Neuronal stem cell (in vitro differentiated cells): ENCODE results near the gene RSPO4.

Experiments used
- DNase-seq: peaks from one replicate; pipeline ENCODE4 v3.0.0-alpha.2; 2013; ENCODE audit warnings: low spot score
- H2AFZ ChIP-seq: one replicate; pipeline ENCODE4 v1.6.1; 2013; ENCODE audit warnings: mild to moderate bottlenecking, low read length, inconsistent platforms
- H2AK5ac ChIP-seq: 2 replicates; pipeline ENCODE4 v1.6.1; 2013; ENCODE audit warnings: low read depth, mild to moderate bottlenecking, inconsistent platforms, low read length, moderate library complexity, mixed read lengths
- H2BK120ac ChIP-seq: 2 replicates; pipeline ENCODE4 v1.6.1; 2013; ENCODE audit warnings: low read depth, mild to moderate bottlenecking, inconsistent platforms, low read length, moderate library complexity, mixed read lengths
- H2BK12ac ChIP-seq: one replicate; pipeline ENCODE4 v1.6.1; 2013; ENCODE audit warnings: low read length, inconsistent platforms
- H2BK15ac ChIP-seq: 2 replicates; pipeline ENCODE4 v1.6.1; 2013; ENCODE audit warnings: mild to moderate bottlenecking, low read length, inconsistent platforms, mixed read lengths
- H2BK5ac ChIP-seq: one replicate; pipeline ENCODE4 v1.6.1; 2013; ENCODE audit warnings: inconsistent platforms, mild to moderate bottlenecking, low read length, moderate library complexity
- H3K14ac ChIP-seq: one replicate; pipeline ENCODE4 v1.6.1; 2013; ENCODE audit warnings: low read length, inconsistent platforms
- H3K18ac ChIP-seq: 2 replicates; pipeline ENCODE4 v1.6.1; 2013; ENCODE audit warnings: low read length, inconsistent platforms
- H3K23ac ChIP-seq: 2 replicates; pipeline ENCODE4 v1.6.1; 2013; ENCODE audit warnings: low read depth, mild to moderate bottlenecking, mixed read lengths, low read length, inconsistent platforms; ENCODE audit not compliant: poor library complexity
- H3K27ac ChIP-seq: replicated peaks from 3 replicates; pipeline ENCODE4 v1.5.1; 2013; ENCODE audit warnings: low read length, inconsistent platforms
- H3K27me3 ChIP-seq, 3 experiments: 2 replicates each; pipeline ENCODE4 v1.6.1; 2013; ENCODE audit warnings: low read length in 3 of 3, mild to moderate bottlenecking in 2 of 3, inconsistent platforms in 1 of 3, low read depth in 1 of 3, mixed read lengths in 1 of 3, moderate library complexity in 1 of 3; ENCODE audit not compliant: control insufficient read depth in 3 of 3, insufficient read depth in 3 of 3
- H3K36me3 ChIP-seq, 2 donors: replicated peaks in 1 of 2; 2 replicates each; pipeline ENCODE4 v1.6.1; 2013; ENCODE audit warnings: low read length in 2 of 2; ENCODE audit not compliant: control insufficient read depth in 2 of 2, insufficient read depth in 2 of 2
- H3K4ac ChIP-seq: 2 replicates; pipeline ENCODE4 v1.6.1; 2013; ENCODE audit warnings: inconsistent platforms, mild to moderate bottlenecking, low read length, moderate library complexity
- H3K4me1 ChIP-seq, 2 donors: 1 replicate in 1 of 2; 2 replicates in 1 of 2; pipeline ENCODE4 v1.6.1; 2013; ENCODE audit warnings: low read length in 2 of 2, low read depth in 1 of 2; ENCODE audit not compliant: control insufficient read depth in 2 of 2, insufficient read depth in 1 of 2
- H3K4me2 ChIP-seq: one replicate; pipeline ENCODE4 v1.6.1; 2013; ENCODE audit warnings: mild to moderate bottlenecking, low read length, inconsistent platforms; ENCODE audit not compliant: insufficient read depth, poor library complexity, severe bottlenecking
- H3K4me3 ChIP-seq, 2 donors: 2 replicates each; pipeline ENCODE4 v1.5.1; 2013; ENCODE audit warnings: low read length in 2 of 2, mild to moderate bottlenecking in 2 of 2, inconsistent platforms in 1 of 2, moderate library complexity in 1 of 2
- H3K79me1 ChIP-seq: one replicate; pipeline ENCODE4 v1.6.1; 2013; ENCODE audit warnings: low read depth, mild to moderate bottlenecking, inconsistent platforms, low read length, moderate library complexity
- H3K9ac ChIP-seq: one replicate; pipeline ENCODE4 v1.6.1; 2013; ENCODE audit warnings: mild to moderate bottlenecking, low read depth, low read length, inconsistent platforms; ENCODE audit not compliant: poor library complexity
- H3K9me3 ChIP-seq, 2 donors: replicated peaks in 1 of 2; 2 replicates each; pipeline versions ENCODE3 to v1.6.1; 2013; ENCODE audit warnings: low read length in 2 of 2, mild to moderate bottlenecking in 2 of 2, inconsistent platforms in 1 of 2, low read depth in 1 of 2, mixed read lengths in 1 of 2, moderate library complexity in 1 of 2; ENCODE audit not compliant: control insufficient read depth in 2 of 2, insufficient read depth in 1 of 2
- H4K8ac ChIP-seq: one replicate; pipeline ENCODE4 v1.6.1; 2013; ENCODE audit warnings: low read depth, mild to moderate bottlenecking, inconsistent platforms, low read length, moderate library complexity
- H4K91ac ChIP-seq: one replicate; pipeline ENCODE4 v1.6.1; 2013; ENCODE audit warnings: low read length, low read depth, mild to moderate bottlenecking, inconsistent platforms; ENCODE audit not compliant: poor library complexity
- WGBS, 2 donors: extraction: QIAGEN DNeasy Blood & Tissue Kit; methylation state at CpG; one replicate each; pipeline ENCODE4 v1.1.7; 2013; ENCODE audit warnings: missing lambda C conversion rate in 2 of 2, mixed read lengths in 1 of 2; ENCODE audit not compliant: insufficient read length in 2 of 2, insufficient replicate concordance in 1 of 2; ENCODE audit errors: extremely low coverage in 2 of 2; 5-methylcytosine and 5-hydroxymethylcytosine counted together

The RSPO4 gene

GRCh38 chr20:977021-977420 lies 25.1 kb downstream of the RSPO4 start:
- no peak overlapping the region for H3K23ac ChIP-seq
- no peak overlapping the region for H2BK5ac ChIP-seq
- H3K4me1 ChIP-seq = no peaks in the 10 kb centered on the region
- H3K79me1 ChIP-seq = no peaks in the 10 kb centered on the region
- H2BK15ac ChIP-seq = no peak overlapping the region
- no peak overlapping the region for H2AK5ac ChIP-seq
- no peaks in the 10 kb centered on the region for H3K9me3 ChIP-seq
- no peak overlapping the region for H2BK12ac ChIP-seq
- H2BK120ac ChIP-seq = no peak overlapping the region
- no peak overlapping the region for H3K18ac ChIP-seq
- H3K14ac ChIP-seq = no peak overlapping the region
- no peak overlapping the region for H2AFZ ChIP-seq
- H3K4me3 ChIP-seq = no peak overlapping the region
- H4K8ac ChIP-seq = no peak overlapping the region
- no CpG with 5 or more reads among the region's 1 CpG for WGBS, 2 donors
- no peak overlapping the region for H3K4me2 ChIP-seq
- H3K36me3 ChIP-seq = no peaks in the 10 kb centered on the region
- no peak for DNase-seq
- H3K4ac ChIP-seq = no peak overlapping the region
- H4K91ac ChIP-seq = no peak overlapping the region
- no peak overlapping the region for H3K9ac ChIP-seq
- H3K27ac ChIP-seq = no peak overlapping the region
- H3K27me3 ChIP-seq = peaks cover 0 to 21% (median 2%) of the 10 kb centered on the region in 3 experiments

- no peak for DNase-seq
- Histone ChIP-seq H3K14ac (no peak overlapping the region), H3K79me1 (no peaks in the 10 kb centered on the region), H3K4ac (no peak overlapping the region), H3K9ac (no peak overlapping the region), H3K27me3 (peaks cover 0 to 19% (median 2%) of the 10 kb centered on the region in 3 experiments), H3K4me3 (no peak overlapping the region), H2BK12ac (no peak overlapping the region), H2AK5ac (no peak overlapping the region), H2BK5ac (no peak overlapping the region), H3K18ac (no peak overlapping the region), H2AFZ (no peak overlapping the region), H4K91ac (no peak overlapping the region), H3K9me3 (no peaks in the 10 kb centered on the region), H3K4me2 (no peak overlapping the region), H2BK120ac (no peak overlapping the region), H3K27ac (no peak overlapping the region), H3K23ac (no peak overlapping the region), H3K36me3 (no peaks in the 10 kb centered on the region), H4K8ac (no peak overlapping the region), H2BK15ac (no peak overlapping the region), H3K4me1 (no peaks in the 10 kb centered on the region)
- no CpG with 5 or more reads among the region's 2 CpGs for WGBS, 2 donors
These were observed 26.1 kb downstream of the RSPO4 start for GRCh38 chr20:976033-976432.

GRCh38 chr20:973785-974194 lies 28.3 kb downstream of the RSPO4 start:
- H3K79me1 ChIP-seq = no peaks in the 10 kb centered on the region
- H3K4ac ChIP-seq = no peak overlapping the region
- no peak overlapping the region for H3K27ac ChIP-seq
- no peaks in the 10 kb centered on the region for H3K4me1 ChIP-seq
- no peak overlapping the region for H3K4me2 ChIP-seq
- H3K4me3 ChIP-seq = no peak overlapping the region
- H3K9ac ChIP-seq = no peak overlapping the region
- no peak overlapping the region for H2BK15ac ChIP-seq
- H2AFZ ChIP-seq = peak overlapping the region; percentile 81
- H2AK5ac ChIP-seq = no peak overlapping the region
- WGBS, 2 donors = no CpG with 5 or more reads among the region's 6 CpGs
- H4K91ac ChIP-seq = no peak overlapping the region
- no peak overlapping the region for H4K8ac ChIP-seq
- no peaks in the 10 kb centered on the region for H3K36me3 ChIP-seq
- no peak overlapping the region for H3K23ac ChIP-seq
- no peak overlapping the region for H3K18ac ChIP-seq
- no peak overlapping the region for H2BK12ac ChIP-seq
- no peak for DNase-seq
- no peak overlapping the region for H3K14ac ChIP-seq
- no peak overlapping the region for H2BK120ac ChIP-seq
- peaks cover 0 to 15% (median 2%) of the 10 kb centered on the region in 3 experiments for H3K27me3 ChIP-seq
- no peaks in the 10 kb centered on the region for H3K9me3 ChIP-seq
- no peak overlapping the region for H2BK5ac ChIP-seq

- DNase-seq = no peak
- Histone ChIP-seq H2BK15ac (no peak overlapping the region), H3K23ac (no peak overlapping the region), H3K27me3 (peaks cover 0 to 14% (median 2%) of the 10 kb centered on the region in 3 experiments), H2BK5ac (no peak overlapping the region), H3K18ac (no peak overlapping the region), H3K36me3 (no peaks in the 10 kb centered on the region), H3K4me3 (no peak overlapping the region), H2BK120ac (no peak overlapping the region), H3K79me1 (no peaks in the 10 kb centered on the region), H3K4me1 (no peaks in the 10 kb centered on the region), H3K4ac (no peak overlapping the region), H2AFZ (no peak overlapping the region), H4K91ac (no peak overlapping the region), H3K9me3 (peaks cover 0 to 4% of the 10 kb centered on the region in 2 donors), H3K27ac (no peak overlapping the region), H3K9ac (no peak overlapping the region), H3K14ac (peak overlapping the region; percentile 65), H4K8ac (no peak overlapping the region), H2AK5ac (no peak overlapping the region), H3K4me2 (no peak overlapping the region), H2BK12ac (no peak overlapping the region)
- no CpG with 5 or more reads among the region's 9 CpGs for WGBS, 2 donors
These were observed 29.9 kb downstream of the RSPO4 start for GRCh38 chr20:972256-972655.
